AG09319 (cell line): ENCODE results near the gene SLC26A1.

ENCODE experiments used
- DNase-seq: peaks from one replicate; pipeline ENCODE4 v3.0.0-alpha.2; 2010; ENCODE audit warnings: low read depth; ENCODE audit errors: extremely low read depth
- TF ChIP-seq, protein P1 (sequence below): IDR thresholded peaks from 2 replicates; pipeline ENCODE4 v1.5.1; 2011; ENCODE audit warnings: low read depth, mild to moderate bottlenecking, inconsistent platforms, low read length, moderate library complexity

The SLC26A1 gene

DNA sequence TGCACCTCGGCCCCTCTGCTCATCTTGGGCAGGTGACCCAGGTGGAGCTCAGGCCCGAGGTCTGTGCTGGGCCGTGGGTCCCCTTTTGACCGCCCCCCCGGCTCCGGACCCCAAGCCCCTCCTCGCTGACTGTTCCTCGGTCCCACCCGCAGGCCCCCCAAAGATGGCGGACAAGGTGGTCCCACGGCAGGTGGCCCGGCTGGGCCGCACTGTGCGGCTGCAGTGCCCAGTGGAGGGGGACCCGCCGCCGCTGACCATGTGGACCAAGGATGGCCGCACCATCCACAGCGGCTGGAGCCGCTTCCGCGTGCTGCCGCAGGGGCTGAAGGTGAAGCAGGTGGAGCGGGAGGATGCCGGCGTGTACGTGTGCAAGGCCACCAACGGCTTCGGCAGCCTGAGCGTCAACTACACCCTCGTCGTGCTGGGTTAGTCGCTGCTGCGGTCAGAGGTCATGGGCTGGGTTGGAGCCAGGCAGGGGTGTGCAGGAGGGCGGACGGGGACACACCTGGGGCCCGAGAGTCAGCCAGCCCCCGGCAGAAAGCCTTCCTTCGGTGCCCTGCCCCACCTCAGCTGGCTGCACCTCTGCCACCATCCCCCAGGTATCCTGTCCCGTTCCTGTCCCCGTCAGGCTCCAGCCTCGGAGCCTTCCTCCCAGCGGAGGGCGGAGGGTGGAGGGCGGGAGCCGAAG lies 29.0 kb upstream of the SLC26A1 start:
- TF ChIP-seq, protein P1, sequence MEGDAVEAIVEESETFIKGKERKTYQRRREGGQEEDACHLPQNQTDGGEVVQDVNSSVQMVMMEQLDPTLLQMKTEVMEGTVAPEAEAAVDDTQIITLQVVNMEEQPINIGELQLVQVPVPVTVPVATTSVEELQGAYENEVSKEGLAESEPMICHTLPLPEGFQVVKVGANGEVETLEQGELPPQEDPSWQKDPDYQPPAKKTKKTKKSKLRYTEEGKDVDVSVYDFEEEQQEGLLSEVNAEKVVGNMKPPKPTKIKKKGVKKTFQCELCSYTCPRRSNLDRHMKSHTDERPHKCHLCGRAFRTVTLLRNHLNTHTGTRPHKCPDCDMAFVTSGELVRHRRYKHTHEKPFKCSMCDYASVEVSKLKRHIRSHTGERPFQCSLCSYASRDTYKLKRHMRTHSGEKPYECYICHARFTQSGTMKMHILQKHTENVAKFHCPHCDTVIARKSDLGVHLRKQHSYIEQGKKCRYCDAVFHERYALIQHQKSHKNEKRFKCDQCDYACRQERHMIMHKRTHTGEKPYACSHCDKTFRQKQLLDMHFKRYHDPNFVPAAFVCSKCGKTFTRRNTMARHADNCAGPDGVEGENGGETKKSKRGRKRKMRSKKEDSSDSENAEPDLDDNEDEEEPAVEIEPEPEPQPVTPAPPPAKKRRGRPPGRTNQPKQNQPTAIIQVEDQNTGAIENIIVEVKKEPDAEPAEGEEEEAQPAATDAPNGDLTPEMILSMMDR: no peak

DNA sequence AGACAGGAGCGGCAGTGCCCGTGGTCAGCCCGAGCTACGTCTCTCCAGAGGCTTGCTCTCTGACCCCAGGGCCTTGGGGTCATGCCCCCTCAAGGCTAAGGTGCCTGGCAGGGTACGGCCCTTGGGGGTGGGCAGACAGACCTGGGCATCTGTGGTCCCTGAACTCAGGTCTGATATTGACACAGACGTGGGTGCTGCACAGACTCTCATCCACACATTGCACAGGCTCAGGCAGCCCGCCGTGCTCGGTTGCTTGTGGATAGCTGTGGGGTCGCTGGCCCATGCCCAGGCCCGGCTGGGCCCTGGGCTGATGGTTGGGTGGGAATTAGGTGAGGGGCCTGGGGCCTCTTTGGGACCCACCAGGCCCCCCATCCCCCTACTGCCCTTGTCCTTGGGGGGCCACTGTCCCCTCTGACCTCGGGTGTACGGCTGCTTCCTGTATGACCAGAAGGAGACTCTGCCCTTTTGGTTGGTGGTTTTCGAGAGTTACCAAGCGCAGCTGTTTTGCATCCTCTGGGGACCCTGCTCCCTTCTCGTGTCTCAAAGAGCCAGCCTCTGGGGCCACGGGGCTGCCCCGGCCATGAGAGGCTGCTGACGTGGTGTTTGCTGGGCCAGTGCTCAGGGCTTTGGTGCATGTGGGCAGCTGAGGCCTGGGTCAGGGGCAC lies 28.3 kb upstream of the SLC26A1 start:
- TF ChIP-seq, protein P1: no peak
- DNase-seq: no peak

More for the DNA sequence above, 29.0 kb upstream of the SLC26A1 start:
- no peak for DNase-seq

DNA sequence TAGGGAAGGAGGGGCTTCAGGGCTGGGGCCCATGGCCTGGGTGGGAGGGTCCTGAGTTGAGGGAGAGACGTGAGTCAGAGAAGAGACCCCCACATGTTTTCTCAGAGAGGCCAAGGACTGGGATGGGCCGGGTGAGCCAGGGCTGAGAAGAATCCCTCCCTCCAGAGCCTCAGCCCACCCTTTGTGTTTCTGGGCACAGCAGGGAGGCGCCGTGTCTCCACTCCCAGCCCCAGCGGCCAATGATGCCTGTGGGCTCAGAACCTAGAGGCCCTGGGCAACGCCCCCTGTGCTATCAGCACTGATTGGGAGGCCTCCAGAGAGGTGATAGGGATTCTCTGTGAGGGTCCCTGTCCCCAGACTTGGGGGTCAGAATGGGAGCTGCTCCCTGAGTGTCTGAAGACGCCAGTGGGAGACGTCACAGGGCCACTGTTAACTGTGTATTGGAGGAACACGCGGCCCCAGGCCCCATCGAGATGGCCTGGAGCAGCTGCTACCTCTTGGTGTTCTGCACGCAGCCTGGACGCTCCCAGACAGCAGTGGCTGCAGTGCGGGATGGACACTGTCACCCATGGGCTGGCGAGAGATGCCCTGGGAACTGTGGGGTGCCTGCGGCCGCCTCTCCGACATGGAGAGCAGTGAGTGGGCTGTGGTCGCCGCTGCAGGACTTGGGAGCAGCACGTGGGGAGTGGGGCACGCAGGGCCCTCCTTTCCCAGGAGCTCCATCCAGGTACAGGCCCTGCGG lies 26.7 kb upstream of the SLC26A1 start:
- DNase-seq: no peak
- TF ChIP-seq, protein P1: no peak

DNA sequence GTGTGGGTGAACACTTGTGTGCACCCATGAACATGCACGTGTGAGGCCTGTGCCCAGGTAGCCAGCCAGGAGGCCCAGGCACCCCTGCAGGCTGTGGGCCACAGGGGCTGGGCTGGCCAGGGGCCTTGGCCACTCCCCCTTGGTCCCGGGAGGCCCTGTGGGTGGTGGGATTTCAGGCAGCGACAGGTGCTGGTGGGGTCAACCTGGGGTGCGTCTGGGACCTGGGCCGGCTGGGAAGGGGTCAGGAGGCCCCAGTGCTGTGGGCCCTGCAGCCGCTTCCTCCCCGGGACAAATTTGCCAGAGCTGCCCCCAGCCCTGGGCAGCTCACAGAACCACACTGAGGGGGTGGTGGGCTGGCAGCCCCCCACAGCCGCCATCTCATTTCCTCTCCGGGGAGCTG lies 26.1 kb upstream of the SLC26A1 start:
- DNase-seq: no peak
- TF ChIP-seq, protein P1: no peak

DNA sequence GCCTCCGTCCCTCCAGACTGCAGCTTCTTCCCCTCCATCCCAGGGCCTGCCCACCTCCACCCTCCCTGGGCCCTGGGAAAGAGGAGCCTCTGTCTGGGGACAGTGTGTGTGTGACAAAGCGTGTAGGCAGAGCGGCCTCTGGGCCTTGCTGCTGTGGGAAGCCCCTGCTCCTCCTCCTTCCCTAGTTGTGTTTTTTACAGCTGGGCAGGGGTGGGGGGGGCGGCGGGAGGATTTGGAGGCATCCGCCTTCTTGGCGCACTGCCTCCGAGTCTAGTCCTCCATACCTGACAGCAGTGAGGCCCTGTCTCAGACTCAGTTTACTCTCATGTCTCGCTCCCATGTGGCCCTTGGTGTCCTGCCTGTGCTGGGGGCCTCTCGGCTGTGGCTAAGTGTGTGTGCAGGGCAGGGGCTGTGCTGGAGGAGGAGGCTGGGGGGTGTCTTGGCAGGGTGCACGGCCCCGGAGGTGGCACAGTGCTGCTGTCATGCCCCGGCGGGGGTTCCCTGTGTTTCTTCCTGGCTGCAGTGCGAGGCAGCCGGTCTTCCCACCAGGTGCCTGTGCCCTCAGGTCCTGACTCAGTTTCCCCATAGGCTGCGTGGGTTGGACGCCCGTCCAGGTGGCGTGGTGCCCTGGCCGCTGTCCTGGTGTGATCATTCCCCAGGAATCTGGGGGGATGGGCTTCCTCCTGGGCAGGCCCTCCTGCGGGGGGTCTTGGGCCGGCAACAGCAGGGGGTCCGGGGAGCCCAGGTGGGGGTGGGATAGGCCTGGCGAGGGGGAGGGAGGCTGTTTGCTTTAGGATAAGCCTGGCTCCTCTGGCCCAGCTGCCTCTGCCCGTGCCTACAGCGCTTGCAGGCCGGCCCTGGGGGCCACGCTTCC lies 25.2 kb upstream of the SLC26A1 start:
- no peak for DNase-seq
- TF ChIP-seq, protein P1: no peak

DNA sequence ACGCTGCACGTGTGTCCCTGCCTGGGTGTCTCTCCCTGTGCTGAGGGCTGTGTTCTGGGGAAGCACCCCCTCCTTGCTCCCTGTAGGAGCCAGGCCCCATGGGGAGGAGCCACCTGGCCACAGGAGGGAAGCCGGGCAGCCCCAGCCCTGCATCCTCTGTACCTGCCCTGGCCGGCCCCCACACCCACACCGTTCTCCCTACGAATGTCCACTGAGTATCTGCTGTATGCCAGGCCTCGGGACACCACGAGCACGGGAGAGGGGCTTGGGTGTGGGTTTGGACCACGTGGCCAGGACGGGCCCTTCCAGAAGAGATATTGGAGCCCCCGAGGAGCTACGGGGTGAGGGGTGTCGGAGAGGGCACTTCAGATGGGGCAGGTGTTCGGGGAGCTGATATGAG lies 24.5 kb upstream of the SLC26A1 start:
- DNase-seq: no peak
- TF ChIP-seq, protein P1: no peak
